SKM-1 (cell line): Measurements from ENCODE around the gene SLC11A2.
"Not testable (repeated sequence)": the region's sequence is repeated elsewhere in the genome, so short reads cannot be mapped to it uniquely, and the experiment has no call there.

ENCODE experiments used
- DNase-seq: peaks from one replicate; lab custom pipeline; 2025; ENCODE audit not compliant: unreplicated experiment; lab: John Stamatoyannopoulos, UW

The SLC11A2 gene

DNA sequence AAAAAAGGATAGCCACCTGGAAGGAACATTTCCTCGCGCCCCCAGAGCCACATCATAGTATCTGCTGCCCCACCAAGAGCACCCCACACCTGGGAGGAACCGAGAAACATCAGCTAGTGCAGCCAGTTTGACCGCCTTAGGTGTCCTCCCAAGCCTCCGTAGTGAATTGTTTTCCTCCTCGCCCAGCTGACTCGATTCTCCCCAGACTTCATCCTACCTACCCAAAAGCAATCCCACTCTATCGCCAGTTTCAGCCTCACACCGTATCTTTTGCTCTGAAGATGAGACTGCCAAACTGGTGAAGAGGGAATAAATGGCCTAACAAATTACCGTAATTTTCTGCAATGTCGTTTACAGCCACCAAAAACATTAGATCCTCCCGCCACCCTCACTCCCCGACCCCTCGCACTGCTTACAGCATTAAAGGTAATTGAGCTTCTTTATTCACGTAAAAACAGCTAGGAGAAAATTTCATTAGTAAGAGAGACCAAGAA lies 1.2 kb upstream of the SLC11A2 start:
- no peak for DNase-seq

DNA sequence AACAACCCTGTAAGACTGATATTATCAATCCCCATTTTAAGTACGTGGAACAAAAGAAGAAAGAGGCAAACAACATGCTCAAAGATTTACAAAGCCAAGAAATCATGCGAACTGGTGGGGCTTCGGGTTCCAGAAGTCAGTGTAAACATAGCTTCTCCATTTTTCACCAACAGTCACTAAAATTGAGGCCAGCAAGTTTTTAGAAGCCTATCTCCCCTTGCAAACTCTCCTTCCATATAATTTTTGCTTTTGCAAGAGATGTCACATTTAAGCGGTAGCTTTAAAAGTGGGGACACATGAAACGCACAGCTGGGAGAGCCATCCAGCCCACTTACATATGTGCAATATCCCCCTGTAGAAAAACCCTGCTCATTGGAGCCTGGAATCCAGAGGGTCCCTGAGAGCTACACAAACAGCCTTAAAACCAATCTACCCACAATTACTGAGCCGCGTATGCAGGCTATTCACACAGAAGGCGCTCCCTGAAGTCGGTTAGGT lies 797 bp downstream of the SLC11A2 start:
- no peak for DNase-seq

DNA sequence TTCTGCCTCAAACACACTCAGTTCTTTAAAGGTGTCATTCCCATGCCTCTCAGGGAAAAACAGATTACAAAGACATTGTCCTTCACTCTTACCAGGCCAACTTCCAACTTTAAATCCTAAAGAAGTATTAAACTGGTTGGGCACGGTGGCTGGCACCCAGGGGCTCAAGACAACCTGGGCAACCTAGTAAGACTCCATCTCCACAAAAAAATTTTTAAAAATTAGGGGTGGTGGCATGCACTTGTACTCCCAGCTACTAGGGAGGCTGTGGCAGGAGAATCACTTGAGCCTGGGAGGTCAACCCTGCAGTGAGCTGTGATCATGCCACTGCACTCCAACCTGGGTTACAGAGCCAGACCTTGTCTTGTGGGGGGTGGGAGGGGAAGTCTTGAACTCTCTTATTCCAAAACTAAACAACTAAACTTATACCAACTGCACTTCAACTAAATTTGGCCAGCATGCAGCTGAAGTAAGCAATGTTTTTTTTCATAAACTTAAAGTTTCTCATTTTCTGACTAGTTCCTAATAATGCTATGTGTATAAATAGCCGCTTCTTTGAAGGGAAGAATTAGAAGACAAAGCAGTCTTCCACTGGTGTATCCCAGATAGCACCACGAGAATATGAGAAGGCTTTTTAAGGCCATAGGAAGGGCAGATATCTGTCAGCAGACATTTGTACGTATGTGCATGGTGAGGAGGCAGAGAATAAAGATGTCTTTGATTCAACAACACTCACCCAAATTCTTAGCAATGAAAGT lies 2.4 kb downstream of the SLC11A2 start:
- DNase-seq, result no peak

DNA sequence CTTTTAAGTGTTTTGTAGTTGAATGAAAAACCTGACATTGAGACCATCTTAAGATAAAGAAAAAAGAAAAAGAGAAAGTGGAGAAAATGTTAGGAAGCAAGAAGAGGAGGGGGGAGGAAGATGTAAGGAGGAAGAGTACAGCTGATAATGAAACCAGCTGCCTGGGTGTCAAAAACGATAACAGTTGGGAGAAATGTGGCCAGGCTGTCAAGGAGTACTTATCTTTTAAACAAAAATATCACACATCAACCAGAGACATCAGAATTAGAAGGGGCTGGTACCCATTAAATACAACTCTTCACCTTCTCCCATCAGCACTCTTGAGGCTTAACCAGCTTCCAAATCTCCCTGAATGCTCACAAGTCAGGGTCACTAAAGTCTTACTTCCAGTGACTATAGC lies 4.5 kb downstream of the SLC11A2 start:
- no peak for DNase-seq

DNA sequence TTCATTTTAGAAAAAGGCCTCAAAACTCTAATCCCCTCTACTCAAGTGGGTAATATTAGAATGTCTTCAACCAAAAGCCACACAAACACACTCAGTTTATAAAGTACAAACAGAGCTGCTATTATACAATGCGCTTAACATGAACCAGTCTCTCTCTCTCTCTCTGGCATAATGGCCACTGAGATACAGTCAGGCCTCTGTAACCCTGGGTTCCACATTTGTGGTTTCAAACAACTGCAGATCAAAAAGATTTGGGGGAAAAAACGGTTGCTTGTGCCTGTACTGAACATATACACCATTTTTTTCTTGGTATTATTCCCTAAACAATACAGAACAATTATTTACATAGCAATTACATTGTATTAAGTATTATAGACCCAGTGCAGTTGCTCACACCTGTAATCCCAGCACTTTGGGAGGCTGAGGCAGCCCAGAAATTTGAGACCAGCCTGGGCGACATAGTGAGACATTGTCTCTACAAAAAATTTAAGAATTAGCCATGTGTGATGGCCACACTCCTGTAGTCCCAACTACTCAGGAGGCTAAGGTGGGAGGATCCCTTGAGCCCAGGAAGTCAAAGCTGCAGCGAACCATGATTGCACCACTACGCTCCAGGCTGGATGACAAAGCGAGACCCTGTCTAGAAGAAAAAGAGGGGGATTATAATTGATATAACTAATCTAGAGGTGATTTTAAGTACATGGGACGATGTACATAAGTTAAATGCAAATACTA lies 5.6 kb downstream of the SLC11A2 start:
- no peak for DNase-seq

DNA sequence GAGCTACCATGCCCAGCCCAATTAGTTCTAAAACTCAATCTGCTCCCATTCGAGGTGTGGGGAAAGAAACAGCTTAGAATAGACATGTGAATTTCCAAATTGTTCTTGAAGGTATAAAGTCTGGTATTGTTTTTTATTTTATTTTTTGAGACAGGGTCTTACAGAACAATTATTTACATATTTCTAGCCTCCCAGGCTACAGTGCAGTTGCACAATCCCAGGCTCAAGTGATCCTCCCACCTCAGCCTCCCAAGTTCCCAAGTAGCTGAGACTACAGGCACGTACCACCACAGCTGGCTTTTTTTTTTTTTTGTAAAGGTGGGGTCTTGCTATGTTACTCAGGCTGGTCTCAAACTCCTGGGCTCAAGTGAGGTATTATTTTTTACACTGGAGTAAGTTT lies 6.3 kb downstream of the SLC11A2 start:
- DNase-seq, result no peak

DNA sequence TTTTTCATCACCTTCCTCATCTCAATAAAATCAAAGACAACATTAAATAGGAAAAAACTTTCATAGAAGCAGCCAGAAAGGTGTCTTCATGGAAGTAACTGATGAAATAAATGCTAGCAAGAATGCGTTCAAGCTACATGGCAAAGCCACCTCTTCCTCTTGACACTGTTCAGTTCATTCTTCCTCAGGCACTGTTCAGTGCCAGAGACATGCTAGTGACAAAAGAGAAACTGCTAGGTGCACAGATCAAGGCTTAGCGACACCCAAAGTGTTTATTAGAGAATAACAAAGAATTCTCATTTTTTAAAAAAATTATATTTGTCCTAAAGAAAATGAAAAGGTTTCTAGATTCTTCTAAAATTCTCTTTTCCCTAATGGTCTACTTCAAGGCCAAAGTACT lies 7.2 kb downstream of the SLC11A2 start:
- DNase-seq, result no peak

DNA sequence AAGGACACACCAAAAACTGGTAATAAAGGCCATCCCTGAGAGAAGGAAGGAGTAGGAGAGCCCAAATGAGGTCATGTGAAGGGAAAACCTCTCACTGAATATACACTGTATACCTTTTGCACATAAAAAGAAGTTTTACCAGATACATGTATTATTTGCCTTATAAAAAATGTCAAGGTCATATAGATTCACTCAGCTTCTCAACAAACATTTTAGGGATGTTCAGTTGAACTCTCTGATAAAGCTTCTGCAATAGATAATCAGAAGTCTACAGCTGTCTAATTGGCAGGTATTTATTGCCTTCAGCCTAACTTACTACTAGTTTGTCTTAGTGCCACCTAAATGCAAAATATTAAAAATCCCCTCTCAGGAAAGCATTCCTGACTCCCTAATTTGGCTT lies 8.7 kb downstream of the SLC11A2 start:
- no peak for DNase-seq

DNA sequence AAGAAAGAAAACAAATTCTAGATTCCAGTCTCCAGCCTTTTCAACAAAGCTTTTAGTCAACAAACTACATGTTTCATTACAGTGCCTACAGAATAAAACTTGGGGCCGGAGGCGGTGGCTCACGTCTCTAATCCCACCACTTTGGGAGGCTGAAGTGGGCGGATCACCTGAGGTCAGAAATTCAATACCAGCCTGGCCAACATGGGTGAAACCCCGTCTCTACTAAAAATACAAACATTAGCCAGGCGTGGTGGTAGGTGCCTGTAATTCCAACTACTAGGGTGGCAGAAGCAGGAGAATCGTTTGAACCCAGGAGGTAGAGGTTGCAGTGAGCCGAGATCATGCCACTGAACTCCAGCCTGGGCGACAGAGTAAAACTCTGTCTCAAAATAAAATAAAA lies 11.7 kb downstream of the SLC11A2 start:
- DNase-seq, result not testable (repeated sequence)

DNA sequence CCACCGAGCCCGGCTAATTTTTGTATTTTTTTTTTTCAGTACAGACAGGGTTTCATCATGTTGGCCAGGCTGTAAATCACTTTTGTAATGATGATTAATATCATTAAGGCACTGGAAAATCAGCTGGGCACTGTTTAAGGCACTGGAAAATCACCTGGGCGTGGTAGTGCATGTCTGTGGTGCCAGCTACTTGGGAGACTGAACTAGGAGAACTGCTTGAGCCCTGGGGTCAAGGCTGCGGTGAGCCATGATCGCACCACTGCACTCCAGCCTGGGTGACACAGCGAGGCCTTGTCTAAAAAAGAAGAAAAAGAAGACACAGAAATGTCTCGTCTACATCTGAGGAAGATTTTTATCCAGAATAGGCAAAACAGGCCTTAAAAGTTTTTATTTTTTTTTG lies 12.7 kb downstream of the SLC11A2 start:
- no peak for DNase-seq

DNA sequence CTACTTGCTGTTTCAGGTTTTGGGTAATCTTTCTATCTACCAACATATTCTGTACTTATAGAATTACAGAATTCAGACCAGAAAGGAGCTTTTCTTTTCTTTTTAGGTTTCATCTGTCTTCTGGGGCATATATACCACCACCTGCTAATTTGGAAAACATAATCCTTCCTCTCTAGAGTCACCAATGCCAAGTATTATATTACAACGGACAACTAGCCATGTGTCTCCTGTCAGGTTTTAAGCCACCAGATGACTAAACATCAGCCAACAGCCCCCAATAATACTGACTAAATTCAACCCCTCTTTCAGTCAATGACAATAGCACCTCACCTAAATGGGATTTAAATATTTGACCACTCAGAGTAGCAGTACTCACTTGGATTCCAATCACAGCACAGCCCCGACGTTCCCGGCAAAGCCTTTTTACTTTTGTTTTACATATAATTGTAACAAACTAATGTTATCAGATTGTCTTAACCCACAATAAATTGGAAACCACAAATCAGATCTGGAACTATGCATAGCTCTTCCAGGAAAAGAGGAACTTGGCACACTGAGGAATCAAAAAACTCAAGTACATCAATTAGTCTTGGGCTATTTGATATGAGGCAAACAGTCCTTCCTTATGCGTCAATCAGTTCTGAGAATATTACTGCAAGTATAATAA lies 13.5 kb downstream of the SLC11A2 start:
- no peak for DNase-seq

DNA sequence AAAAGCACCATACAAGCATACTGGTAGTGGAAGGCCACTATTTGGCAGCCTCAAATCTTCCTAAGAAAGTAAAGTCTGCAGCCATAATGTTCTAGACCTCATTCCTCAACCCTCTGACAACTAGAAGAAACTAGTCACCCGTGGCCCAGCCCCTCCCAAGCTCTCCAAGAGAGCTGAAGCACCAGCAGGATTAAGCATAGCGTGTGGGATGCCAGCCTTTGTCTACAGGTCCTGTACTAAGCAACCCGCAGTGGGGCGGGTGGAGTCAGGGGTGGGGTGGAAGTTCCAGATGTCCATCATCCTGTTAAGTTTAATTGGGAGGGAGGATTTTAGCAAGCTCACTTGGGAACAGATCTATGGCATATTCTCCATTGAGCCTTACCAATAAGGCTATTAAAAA lies 14.2 kb downstream of the SLC11A2 start:
- DNase-seq, result no peak

DNA sequence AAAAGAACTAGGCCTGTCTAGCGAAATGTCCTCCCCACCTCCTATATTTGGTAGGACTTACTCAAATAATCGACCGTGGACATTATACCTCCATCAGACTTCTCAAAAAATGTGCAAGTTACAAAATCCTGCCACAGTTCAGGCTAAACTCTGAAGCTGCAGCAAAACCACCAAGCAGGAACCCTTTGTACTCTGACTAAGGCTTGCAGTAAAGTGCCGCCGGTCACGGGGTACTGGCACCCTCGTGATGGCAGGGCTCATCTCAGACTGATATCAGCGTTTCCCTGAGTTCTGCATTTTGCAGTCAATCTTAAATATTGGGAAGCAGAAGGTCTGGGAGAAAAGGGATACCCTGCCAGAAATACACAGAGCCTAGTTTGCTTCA lies 17.1 kb downstream of the SLC11A2 start:
- peak; percentile 1 for DNase-seq

DNA sequence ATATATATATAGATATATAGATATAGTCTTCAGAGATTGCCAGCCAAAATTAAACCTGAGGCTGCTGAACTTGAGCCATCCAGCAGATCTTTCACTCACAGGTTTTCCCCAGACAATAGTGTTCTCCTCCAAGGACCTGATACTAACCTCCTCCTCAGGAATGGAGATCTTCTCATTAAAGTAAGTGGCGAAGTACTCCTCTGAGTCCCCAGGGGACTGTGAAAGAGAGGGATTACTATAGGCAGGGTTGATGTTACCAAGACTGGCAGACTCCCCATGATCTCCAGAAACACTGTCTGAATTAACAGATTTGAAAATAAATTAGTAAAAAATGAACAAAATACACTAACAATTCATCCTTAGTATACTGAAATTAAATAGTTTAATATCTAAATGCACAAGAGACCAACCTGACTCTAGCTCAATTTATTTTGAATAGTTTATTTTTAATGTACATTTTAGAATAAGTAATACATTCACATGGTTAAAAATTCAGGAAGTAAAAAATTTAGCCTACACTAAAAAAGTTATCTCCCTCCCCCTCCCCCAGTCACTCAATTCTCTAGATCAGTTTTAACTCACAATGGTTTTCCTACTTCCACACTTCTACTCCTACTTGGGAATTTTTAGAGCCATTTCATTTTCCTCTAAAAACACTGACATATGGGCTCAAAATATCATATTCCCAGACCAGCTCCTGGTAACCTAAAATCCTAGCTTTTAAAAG lies 17.7 kb downstream of the SLC11A2 start:
- no peak for DNase-seq

DNA sequence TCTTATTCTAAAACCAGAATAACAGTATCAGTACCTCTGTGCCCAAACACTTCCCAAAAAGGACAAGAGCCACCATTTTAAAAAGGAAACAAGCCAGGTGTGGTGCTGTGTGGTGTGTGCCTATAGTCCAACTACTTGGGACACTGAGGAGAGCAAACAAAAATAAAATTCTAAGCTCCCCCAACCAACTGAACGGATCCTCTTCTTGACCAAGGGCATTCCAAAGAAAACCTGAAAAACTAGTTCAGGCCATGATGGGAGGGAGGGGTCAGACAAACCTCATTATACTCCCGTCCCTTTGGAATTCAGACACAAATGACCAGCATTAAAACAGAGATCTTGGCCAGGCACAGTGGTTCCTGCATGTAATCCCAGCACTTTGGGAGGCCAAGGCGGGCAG lies 20.5 kb downstream of the SLC11A2 start:
- no peak for DNase-seq

DNA sequence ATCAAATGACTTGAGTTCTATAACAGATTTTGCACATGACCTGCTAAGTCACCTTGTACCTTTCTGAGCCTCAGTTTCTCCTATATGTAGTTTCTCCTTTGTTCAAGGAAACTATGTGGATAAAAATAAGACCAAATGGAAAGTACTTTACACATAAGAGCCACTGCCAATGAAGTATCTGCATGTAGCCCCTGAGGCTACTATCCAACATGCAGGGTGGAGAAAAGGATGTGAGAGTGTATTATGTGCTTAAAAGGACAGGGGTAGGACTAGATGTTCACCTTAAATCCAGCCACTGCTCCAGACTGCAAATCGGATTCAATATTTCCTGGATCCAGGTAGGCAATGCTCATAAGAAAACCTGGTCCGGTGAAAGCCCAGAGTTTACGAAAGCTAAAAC lies 21.2 kb downstream of the SLC11A2 start:
- no peak for DNase-seq

DNA sequence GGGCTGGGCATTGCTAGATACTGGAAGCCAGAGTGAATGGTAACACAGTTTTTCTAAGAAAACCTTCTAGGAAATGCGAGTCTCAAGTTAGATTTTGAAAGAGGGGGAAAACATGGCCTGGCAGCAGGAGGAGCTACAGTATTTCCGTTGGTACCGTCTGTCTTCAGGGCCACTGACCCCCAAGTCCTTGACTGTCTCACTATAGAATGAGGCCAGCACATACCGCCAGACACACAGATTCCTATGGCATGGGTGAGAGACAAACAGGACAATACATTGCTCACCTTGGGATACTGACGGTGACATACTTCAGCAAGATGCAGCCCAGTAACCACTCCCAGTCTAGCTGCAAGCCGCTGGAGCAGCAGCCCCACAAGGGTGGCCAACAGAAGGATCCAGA lies 21.7 kb downstream of the SLC11A2 start:
- DNase-seq, result no peak

DNA sequence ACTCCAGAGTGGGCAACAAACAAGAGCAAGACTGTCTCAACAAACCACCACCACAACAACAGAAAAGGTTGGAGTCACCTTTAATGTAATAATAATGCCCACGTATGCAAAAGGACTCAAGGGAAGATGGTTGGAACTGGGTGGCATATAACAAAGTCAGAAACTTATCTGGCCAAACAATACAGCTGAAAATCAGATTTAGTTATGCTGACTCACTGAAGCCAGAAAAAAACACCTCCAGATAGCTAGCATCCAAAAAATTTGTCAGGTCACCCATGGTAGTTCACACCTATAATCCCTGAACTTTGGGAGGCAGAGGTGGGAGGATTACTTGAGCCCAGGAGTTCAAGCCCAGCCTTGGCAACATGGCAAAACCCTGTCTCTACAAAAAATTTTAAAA lies 24.4 kb downstream of the SLC11A2 start:
- DNase-seq, result no peak

DNA sequence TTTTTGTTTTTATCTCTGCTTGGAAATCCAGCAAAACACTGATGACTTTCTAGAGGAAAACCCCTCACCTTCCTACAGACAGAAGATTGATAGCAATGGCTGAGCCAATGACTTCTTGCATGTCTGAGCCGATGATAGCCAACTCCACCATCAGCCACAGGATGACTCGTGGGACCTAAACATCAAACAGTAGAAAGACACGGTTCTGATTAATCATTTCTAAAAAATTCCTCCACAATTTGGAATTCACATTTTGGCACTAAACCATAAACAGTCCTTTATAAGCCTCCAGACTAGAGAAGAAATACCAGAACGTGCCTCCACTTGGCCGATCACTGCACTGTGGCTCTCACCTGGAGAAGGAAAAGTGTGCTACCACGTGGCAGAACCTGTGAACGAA lies 25.9 kb downstream of the SLC11A2 start:
- DNase-seq, result no peak

DNA sequence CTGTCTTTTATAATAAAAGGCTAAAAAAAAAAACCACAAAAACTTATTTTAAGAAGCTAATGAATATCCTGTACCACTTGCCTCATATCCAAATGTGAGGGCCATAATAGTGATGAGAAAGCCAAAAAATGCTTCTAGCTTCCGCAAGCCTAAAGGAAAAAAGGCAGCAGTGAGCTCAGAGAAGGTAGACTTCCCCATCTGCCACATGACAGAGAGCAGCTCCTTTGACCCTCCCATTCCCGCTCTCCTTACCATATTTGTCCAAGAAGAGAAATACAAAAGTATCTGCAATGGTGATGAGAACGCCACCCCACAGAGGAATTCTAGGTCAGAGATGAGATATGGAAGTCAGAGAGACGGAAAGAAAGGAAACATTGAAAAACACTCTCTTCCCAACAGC lies 27.1 kb downstream of the SLC11A2 start:
- no peak for DNase-seq

DNA sequence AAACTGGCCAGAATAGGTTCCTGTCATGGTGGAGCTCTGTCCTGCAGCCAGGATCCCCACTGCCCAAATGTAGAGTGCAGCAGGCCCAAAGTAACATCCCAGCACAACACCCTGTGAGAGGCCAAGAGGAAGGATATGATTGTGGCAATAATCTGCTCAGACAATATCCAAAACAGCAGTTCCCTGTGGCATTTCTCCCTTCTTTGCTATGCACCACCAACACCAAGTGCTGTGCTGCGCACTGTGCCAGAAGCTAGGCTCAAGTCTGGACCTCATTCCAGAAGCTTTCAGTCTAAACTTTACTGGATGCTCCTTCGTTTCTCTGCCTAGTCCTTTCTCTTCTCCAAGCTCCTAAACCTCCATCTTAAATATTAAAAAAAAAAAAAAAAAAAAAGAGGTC lies 33.4 kb downstream of the SLC11A2 start:
- no peak for DNase-seq
